ENCODE measurements around the gene CELSR1.

CELSR1 gene

DNA sequence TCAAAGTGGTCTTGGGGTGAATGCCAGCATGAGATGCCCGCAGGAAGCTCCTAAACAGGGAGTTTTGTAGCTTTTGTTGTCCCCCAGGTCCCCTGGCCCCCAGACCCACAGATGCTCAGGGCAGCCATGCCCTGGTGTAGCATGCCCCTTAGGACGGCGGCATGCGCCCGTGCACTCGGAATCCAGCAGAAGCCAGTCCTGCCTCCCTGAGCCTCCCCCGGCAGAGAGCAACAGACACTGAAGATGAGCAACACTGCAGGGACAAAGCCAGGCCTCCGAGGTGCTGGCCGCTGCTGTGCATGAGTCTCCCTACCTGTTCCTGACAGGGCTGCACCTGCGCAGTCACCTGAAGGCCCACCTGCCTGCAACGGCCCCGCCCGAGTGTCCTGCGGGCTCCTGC is 142.8 kb downstream of the CELSR1 start:
- Histone ChIP-seq H3K27me3 (no peaks in the 10 kb centered on the region), H3K36me3 (no peaks in the 10 kb centered on the region), H3K27ac (no peak overlapping the region), H3K4me3 (ENCODE audit: low read depth in 1 of 2, low read length in 1 of 2) (no peak overlapping the region), H3K9me3 (no peaks in the 10 kb centered on the region), H3K4me1 (ENCODE audit: control insufficient read depth in 1 of 2, insufficient read depth in 1 of 2, low read depth in 1 of 2, low read length in 1 of 2) (no peaks in the 10 kb centered on the region)
- TF ChIP-seq, protein P1, sequence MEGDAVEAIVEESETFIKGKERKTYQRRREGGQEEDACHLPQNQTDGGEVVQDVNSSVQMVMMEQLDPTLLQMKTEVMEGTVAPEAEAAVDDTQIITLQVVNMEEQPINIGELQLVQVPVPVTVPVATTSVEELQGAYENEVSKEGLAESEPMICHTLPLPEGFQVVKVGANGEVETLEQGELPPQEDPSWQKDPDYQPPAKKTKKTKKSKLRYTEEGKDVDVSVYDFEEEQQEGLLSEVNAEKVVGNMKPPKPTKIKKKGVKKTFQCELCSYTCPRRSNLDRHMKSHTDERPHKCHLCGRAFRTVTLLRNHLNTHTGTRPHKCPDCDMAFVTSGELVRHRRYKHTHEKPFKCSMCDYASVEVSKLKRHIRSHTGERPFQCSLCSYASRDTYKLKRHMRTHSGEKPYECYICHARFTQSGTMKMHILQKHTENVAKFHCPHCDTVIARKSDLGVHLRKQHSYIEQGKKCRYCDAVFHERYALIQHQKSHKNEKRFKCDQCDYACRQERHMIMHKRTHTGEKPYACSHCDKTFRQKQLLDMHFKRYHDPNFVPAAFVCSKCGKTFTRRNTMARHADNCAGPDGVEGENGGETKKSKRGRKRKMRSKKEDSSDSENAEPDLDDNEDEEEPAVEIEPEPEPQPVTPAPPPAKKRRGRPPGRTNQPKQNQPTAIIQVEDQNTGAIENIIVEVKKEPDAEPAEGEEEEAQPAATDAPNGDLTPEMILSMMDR (IDR thresholded peaks at IDR 0.05) = no peak

DNA sequence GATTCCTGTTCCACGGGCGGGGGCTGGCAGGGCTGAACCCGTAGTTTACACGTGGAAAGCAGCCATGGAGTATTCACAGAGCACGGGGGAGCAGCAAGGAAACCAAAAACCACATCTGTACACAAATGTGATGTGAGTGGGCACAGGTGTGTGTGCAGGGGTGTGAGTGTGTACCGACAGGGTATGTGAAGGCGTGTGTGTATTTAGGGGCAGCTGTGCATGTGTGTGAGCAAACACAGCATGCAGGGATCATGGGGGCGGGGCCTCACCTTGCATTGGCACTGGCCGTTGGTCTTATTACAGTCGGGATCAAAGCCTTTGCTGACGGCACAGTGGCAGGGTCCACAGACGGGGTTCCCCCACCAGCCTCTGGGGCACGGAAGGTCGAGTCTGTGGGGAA is 143.5 kb downstream of the CELSR1 start:
- Histone ChIP-seq H3K36me3 (no peaks in the 10 kb centered on the region), H3K27ac (no peak overlapping the region), H3K4me1 (ENCODE audit: control insufficient read depth in 1 of 2, insufficient read depth in 1 of 2, low read depth in 1 of 2, low read length in 1 of 2) (no peaks in the 10 kb centered on the region), H3K27me3 (no peaks in the 10 kb centered on the region), H3K9me3 (no peaks in the 10 kb centered on the region), H3K4me3 (ENCODE audit: low read depth in 1 of 2, low read length in 1 of 2) (no peak overlapping the region)
- TF ChIP-seq, protein P1 (IDR thresholded peaks at IDR 0.05) = no peak

DNA sequence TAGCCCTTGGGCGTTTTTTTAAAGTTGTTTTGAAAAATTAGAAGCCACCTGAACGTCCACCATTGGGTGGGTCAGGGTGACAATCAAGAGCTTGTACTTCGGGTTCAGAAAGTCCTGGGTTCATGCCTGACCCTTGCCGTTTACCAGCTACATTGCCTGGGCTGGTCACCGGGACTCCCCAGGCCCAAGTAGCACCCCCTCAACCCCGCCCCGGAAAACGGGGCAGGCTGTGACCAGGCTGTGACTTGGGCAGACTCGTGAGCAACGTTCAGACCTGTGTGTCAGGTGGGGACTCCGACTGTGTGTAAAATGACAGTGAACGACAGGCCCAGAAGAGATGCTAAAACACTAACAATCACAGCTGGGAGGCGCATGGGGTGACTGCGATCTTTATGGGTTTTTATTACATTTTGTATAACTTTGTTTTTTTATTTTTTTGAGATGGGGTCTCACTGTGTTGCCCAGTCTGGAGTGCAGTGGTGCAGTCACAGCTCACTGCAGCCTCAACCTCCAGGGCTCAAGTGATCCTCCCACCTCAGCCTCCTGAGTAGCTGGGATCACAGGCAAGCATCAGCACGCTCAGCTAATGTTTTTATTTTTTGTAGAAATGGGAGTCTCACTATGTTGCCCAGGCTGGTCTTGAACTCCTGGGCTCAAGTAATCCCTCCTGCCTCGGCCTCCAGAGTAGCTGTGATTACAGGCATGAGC is 145.1 kb downstream of the CELSR1 start:
- H3K4me1 ChIP-seq (ENCODE audit: control insufficient read depth in 1 of 2, insufficient read depth in 1 of 2, low read depth in 1 of 2, low read length in 1 of 2) = no peaks in the 10 kb centered on the region
- H3K27ac ChIP-seq = no peak overlapping the region
- TF ChIP-seq, protein P1 (IDR thresholded peaks at IDR 0.05) = no peak
- H3K4me3 ChIP-seq (ENCODE audit: low read depth in 1 of 2, low read length in 1 of 2) = no peak overlapping the region
- no peaks in the 10 kb centered on the region for H3K9me3 ChIP-seq
- no peaks in the 10 kb centered on the region for H3K36me3 ChIP-seq
- H3K27me3 ChIP-seq = no peaks in the 10 kb centered on the region

DNA sequence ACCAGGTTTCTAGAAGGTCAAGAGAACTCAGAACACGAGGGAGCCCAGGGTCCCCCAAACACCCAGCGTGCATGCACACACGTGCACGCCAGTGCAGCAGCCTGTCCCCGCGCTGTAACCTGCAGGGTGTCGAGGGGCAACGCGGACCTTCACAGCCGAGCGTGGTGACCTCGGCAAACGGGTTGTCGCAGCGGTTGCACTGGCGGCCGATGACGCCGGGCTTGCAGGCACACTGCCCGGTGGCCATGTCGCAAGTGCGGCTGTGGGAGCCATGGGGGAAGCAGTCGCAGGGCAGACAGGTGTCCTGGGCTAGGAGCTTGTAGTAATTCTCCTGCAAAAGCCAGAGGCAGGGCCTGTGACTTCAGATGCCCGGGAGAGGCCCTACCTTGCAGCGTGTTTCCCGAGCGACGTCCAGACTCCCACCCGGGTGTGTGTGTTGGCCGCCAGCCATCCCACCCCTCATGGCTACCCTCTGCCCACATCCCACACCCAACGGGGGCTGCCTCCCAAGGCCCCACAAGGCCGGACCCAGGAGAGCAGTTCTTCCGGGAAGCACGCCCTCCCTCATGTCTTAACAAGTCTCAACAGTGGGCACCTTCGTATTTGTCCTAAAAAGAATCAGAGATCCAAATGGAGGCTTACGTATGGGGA is 145.8 kb downstream of the CELSR1 start:
- Histone ChIP-seq H3K36me3 (no peaks in the 10 kb centered on the region), H3K4me1 (ENCODE audit: control insufficient read depth in 1 of 2, insufficient read depth in 1 of 2, low read depth in 1 of 2, low read length in 1 of 2) (no peaks in the 10 kb centered on the region), H3K9me3 (no peaks in the 10 kb centered on the region), H3K27me3 (no peaks in the 10 kb centered on the region), H3K4me3 (ENCODE audit: low read depth in 1 of 2, low read length in 1 of 2) (no peak overlapping the region), H3K27ac (no peak overlapping the region)
- TF ChIP-seq, protein P1 (IDR thresholded peaks at IDR 0.05) = no peak

DNA sequence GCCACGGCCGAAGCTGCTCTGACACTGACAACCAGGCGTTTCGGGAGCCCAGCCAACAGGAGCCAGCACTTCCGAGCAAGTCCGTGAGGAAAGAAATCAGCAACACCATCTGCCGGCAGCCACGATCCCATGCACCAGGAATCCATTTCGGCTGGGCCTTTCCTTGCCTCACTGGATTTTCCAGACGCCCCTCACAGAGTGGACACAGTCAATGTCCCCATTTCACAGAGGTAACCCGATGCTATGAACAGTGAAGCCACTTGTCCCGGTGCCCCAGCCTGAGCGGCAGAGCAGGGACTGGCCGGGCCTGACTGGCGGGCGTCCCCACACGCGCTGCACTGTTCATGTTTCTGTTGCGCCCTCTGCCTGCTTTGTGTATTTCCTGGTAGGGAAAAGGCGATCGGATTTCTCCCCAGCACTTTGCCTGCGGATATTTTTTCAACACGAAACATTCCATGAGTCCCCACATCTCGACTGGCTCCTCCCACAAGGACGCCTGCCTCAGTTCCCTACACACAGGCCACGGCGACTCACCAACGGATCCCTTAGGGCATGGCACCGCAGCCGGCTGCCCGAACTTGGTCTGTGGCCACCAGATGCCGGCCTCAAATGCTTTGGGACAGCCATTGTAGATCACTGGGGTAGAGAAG is 146.6 kb downstream of the CELSR1 start:
- no peaks in the 10 kb centered on the region for H3K9me3 ChIP-seq
- no peaks in the 10 kb centered on the region for H3K27me3 ChIP-seq
- H3K4me3 ChIP-seq (ENCODE audit: low read depth in 1 of 2, low read length in 1 of 2) = no peak overlapping the region
- H3K36me3 ChIP-seq = no peaks in the 10 kb centered on the region
- H3K4me1 ChIP-seq (ENCODE audit: control insufficient read depth in 1 of 2, insufficient read depth in 1 of 2, low read depth in 1 of 2, low read length in 1 of 2) = no peaks in the 10 kb centered on the region
- no peak overlapping the region for H3K27ac ChIP-seq
- TF ChIP-seq, protein P1 (IDR thresholded peaks at IDR 0.05) = no peak
